Transverse colon (tissue), 3 donors: ENCODE data around the gene NHERF2.

Source experiments
- CTCF ChIP-seq, 5 experiments: fragments of 200-600 bp in 3 of 5; fragments of 450-650 bp in 2 of 5; sonication (generic) in 3 of 5; IDR thresholded peaks; 1 replicate in 2 of 5; 2 replicates in 3 of 5; pipeline ENCODE4 v1.5.1; 2016 to 2017; ENCODE audit warnings: antibody characterized with exemption in 5 of 5, inconsistent platforms in 3 of 5, mild to moderate bottlenecking in 2 of 5, moderate library complexity in 1 of 5
- POLR2A ChIP-seq: fragments of 450-650 bp; IDR thresholded peaks from one replicate; pipeline ENCODE4 v1.6.1; 2016; ENCODE audit warnings: antibody characterized with exemption, mild to moderate bottlenecking, moderate library complexity

GRCh38 chr16:2045965-2046892 lies 19.5 kb downstream of the NHERF2 start:
- no peak for TF ChIP-seq POLR2A
- no peak for TF ChIP-seq CTCF (IDR thresholded peaks at IDR 0.05)
